ENCODE data around the gene PTPRM.

PTPRM gene

GRCh38 chr18:8299054-8299980 lies 732.2 kb downstream of the PTPRM start:
- DNase-seq: no peak

DNA sequence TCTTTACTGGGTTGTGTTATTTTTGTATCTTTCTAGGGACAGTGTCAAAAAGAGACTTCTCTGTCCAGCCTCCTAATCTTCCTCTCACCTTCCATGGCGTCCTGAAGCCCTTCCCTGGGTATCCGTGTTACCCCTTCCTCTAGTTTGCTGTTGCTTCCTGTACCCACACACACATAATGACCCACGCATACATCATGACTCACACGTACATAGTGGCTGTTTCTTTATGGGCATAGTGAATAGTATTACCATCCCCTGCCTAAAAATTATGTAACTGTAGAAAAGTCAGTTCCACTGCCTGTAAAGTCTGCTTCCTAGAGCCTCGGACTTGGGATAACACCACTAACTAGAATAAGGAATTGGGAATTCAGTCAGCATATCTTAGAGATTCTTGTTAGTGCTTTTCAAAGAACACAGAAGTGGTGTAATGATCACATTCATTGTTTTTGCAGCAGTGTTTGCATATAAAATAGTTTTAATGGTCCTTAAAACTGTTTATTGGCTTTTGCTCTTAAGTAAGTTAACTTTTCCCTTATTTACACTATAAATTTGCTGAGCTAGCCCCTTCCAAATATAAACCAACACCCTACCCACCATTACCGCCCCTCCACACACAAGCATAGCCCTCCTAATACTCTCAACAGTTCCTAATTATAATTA lies 733.8 kb downstream of the PTPRM start:
- no peak for DNase-seq

DNA sequence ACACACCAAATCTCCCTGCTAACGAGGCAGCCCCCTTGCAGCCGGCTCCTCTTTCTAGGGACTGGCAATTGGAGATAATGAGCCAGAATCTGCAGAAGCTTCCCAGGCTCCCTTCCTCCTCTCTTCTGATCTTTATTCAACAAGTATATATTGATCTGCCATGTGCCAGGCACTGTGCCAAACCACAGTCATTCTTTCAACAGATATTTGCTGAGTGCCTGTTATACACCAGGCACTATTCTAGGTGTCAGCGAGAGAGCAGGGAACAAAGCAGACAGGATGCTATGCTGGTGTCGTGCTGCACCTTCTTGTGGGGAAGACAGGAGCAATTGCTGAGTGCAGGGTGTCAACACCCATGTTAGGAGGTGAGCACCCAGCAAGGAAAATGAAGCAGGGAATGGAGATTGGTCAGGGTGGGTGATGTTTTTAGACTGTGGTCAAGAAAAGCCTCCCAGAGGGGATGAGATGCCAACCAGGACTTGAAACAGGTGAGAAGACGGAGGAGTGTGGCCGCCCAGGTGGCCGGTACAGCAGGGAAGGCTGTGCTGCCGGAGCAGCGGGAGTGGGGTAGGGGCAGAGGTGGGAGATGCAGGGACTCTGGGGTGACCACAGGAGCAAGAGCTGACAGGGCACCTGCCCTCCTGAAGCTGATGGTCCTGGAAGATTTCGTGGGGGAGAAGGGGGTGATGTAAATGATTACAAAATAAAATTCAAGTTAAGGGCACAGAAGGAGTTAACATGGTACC lies 734.5 kb downstream of the PTPRM start:
- no peak for DNase-seq

DNA sequence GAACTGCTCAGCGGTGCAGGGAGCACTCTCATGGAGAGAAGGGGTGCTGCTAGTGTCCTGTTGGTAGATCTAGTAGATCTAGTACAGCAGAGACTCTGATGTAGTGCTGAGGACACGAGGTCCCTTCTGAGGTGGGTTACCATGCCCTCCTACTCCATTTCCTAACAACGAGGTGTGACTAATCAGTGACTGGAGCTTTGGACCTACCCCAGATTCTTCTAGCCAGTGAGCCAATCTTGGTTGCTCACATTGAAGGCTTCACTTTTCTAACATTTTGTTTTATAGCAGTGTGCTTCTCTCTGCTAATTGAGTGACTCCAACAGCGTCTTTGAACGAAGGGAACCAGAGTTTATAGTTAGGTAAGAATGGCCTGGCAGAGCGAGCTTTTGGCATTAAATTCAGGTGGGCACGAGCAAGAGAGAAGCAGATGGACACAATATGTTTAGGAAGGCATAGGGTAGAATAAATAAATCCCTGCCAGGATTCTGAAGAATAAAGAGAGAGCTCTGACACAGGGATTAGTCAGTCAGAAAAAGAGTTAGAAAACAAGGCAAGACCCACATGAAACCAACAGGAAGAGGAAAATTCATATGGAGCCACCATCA lies 736.1 kb downstream of the PTPRM start:
- DNase-seq: no peak

DNA sequence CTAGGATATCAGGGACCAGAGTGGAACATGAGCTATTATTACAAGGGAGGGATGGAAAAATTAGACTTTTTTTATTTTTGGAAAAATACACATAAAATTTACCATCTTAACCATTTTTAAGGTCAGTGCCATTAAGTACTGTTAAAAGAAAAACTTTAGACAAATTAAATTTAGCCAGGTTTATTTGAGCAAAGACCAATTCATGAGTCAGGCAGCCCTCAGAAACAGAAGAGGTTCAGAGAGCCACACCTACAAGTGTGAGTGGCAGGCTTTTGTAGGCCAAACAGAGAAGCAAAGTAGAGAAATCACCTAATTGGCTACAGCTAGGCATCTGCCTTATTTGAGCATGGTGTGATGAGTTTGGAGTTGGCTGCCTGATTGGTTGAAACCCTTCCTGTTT lies 740.8 kb downstream of the PTPRM start:
- DNase-seq: no peak

DNA sequence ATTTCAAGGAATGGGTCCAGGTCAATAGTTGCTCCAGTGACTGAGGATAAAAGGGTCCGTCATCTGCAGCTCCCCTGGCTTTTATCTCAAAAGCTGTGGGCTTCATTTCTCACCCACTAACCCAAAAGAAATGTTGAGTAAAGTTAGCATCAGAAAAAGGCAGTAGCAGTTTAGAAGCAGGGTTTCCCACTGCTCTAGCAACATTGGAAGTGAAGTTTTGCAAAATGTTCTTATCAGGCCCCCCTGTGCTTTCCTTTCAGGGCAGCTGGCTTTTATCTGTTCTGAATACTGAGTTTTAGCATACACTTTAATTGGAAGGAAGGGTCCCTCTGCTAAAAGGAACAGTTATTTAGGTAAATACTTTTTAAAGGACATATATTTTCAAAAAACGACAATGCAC lies 745.9 kb downstream of the PTPRM start:
- DNase-seq: no peak

GRCh38 chr18:8314124-8314523 lies 747.0 kb downstream of the PTPRM start:
- DNase-seq: no peak

GRCh38 chr18:8319798-8320489 lies 752.8 kb downstream of the PTPRM start:
- no peak for DNase-seq

DNA sequence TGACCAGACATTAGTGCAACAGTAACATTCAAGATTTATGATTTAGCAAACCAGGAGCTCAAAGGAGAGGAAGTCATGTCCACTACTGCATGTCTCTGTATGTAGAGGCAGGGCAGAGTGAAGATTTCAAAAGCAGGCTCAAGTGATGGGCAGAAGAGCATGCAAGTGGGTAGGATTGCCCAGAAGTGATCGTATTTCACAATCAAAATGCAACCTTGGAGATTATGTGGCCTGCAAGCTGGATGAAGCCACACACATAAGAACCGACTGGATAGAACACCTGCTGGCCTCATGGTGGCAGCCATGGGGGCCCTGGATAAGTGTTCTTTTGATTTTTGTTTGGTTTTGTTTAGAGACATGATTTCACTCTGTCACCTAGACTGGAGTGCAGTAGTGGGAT lies 755.4 kb downstream of the PTPRM start:
- no peak for DNase-seq

DNA sequence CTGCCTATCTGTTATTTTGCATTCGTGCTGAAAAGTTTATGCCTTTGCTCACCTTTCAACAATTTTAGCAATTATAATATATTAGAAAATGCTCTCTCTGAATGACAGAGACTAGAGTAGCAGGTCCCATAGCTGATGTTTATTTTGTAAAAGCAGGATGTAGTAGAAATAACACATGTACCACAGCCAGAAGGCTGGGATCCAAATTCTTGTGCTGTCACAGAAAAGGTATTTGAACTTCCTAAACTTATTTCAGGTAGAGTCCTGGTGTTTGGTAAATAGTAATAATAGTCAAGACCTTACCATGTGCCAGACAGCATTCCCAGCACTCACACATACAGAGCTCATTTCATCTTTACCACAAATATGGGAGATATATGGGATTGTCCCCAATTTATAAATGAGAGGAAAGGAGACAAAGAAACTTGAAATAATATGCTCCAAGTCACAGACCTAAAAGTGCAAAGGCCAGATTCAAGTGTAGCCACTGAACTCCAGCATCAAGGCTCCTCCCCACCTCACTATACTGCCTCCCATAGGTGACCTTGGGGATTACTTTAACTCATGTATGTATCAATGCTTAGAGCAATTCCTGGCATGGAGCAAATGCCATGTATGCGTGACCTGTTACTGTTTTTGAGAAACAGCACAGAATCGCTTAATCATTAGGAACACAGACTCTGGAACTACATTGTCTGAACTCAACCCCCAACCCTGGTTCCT lies 757.4 kb downstream of the PTPRM start:
- DNase-seq: no peak

GRCh38 chr18:8326763-8327394 lies 759.8 kb downstream of the PTPRM start:
- no peak for DNase-seq

- no peak for DNase-seq
Measured at GRCh38 chr18:8328126-8328525, 761.0 kb downstream of the PTPRM start.

DNA sequence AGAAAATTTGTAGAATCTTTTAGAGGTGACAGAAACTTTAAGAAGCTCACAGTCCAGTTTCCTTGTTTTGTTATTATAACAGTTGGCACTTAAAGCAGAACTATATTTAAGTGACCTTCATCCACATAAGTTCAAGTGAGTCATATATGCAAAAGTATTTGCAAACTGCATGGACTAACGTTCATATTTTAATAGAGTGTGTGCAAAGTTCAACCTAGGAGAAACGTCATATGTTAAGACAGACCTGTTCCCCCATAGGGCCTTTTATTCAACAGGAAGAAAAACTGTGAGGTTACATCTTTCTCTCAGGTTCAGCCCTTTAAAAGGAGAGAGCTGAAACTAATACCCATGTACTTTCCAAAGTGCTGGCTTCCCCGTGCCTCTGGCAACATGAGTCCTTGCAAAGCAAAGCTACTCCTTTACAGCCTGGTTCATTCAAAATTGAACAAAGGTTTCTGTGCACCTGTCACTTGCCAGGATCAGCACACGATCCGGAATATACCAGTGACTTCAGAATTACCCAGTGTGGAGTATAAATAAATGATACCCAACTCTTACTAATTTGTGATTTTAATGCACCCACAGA lies 762.2 kb downstream of the PTPRM start:
- DNase-seq: no peak

- DNase-seq: no peak
Measured at GRCh38 chr18:8330575-8330974, 763.5 kb downstream of the PTPRM start.

GRCh38 chr18:8332286-8332685 lies 765.2 kb downstream of the PTPRM start:
- DNase-seq: no peak

- DNase-seq: no peak
Measured at GRCh38 chr18:8333961-8334360, 766.8 kb downstream of the PTPRM start.

DNA sequence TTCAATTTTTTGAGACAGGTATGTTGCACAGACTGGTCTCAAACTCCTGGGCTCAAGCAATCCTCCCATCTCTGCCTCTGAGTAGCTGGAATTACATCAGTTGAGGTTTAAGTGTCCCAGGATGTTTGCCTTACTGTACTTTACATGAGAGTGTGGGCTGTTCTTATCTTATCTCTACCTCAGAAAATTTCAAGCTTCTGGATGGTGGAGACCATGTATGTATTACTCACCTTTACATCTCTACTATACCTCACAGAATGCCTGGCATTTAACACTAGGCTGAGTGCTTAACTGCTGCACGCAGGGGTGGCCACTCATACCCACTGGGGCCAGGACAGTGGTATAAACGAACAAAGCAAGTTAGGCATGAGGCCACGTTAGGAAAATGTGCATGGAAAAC lies 770.1 kb downstream of the PTPRM start:
- DNase-seq: no peak

DNA sequence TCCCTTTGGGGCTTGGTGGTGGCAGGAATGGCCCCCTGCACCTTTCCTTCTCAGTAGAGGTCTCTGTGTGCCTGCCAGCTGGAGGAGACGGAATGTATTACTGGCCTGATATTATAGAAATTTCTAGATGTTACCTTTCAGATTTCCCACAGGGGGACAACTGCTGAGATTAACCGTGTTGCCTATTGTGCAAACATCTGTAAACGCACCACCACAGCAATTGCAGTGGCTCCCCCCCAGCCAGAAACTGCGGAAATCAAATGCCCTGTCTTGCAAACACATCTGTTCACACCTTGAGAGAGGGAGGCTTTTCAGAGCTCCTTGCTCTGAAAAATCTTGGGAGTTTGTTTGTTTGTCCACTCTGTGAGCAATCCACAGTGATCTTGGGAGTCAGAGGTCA lies 772.1 kb downstream of the PTPRM start:
- DNase-seq: no peak

GRCh38 chr18:8339952-8340351 lies 772.8 kb downstream of the PTPRM start:
- no peak for DNase-seq

- DNase-seq: no peak
Measured at GRCh38 chr18:8341481-8342230, 774.5 kb downstream of the PTPRM start.
